ENCODE data around the gene PAX2. TPM values are rescaled to one million over a fixed set of nuclear protein-coding genes. Genes with fewer than 3 reads are reported as not detected.

Gene PAX2
- total RNA-seq, 1 donor from 2014 or later, result not detected

- no peak overlapping the region for H3K27ac ChIP-seq
- H3K4me1 ChIP-seq, result peaks cover 6 to 17% of the 10 kb centered on the region in 2 donors
- H3K9me3 ChIP-seq, result no peaks in the 10 kb centered on the region
- no peak overlapping the region for H3K4me3 ChIP-seq
- TF ChIP-seq CTCF (IDR thresholded peaks at IDR 0.05), result no peak
- peaks cover 11% of the 10 kb centered on the region for H3K27me3 ChIP-seq
- intact Hi-C loops (cut with DNase I), result no loop called here
- no peak for DNase-seq (ENCODE audit: low spot score in 2 of 2)
- no peaks in the 10 kb centered on the region for H3K36me3 ChIP-seq
Measured at GRCh38 chr10:100725869-100726426, 19.4 kb upstream of the PAX2 start.

- Histone ChIP-seq H3K27ac (no peak overlapping the region), H3K27me3 (peaks cover 16% of the 10 kb centered on the region), H3K4me3 (no peak overlapping the region), H3K36me3 (no peaks in the 10 kb centered on the region), H3K4me1 (peaks cover 6 to 19% of the 10 kb centered on the region in 2 donors), H3K9me3 (no peaks in the 10 kb centered on the region)
- intact Hi-C loops (cut with DNase I), result no loop called here
- no peak for DNase-seq (ENCODE audit: low spot score in 2 of 2)
- TF ChIP-seq CTCF (IDR thresholded peaks at IDR 0.05), result no peak
Measured at GRCh38 chr10:100727808-100728207, 17.6 kb upstream of the PAX2 start.

GRCh38 chr10:100728928-100729861, 16.2 kb upstream of the PAX2 start:
- peaks cover 16% of the 10 kb centered on the region for H3K27me3 ChIP-seq
- peak in 1 of 3 experiments; percentile 35 for TF ChIP-seq CTCF (IDR thresholded peaks at IDR 0.05)
- no peak overlapping the region for H3K27ac ChIP-seq
- intact Hi-C loops (cut with DNase I), result no loop called here
- peak overlapping the region; percentile 45 to 56 for H3K4me3 ChIP-seq
- DNase-seq (ENCODE audit: low spot score in 2 of 2), result no peak
- no peaks in the 10 kb centered on the region for H3K36me3 ChIP-seq
- H3K4me1 ChIP-seq, result peaks cover 6 to 19% of the 10 kb centered on the region in 2 donors
- H3K9me3 ChIP-seq, result no peaks in the 10 kb centered on the region

GRCh38 chr10:100729862-100730724, 15.3 kb upstream of the PAX2 start:
- H3K27me3 ChIP-seq, result peaks cover 16% of the 10 kb centered on the region
- no peak overlapping the region for H3K27ac ChIP-seq
- no peaks in the 10 kb centered on the region for H3K9me3 ChIP-seq
- H3K4me3 ChIP-seq, result peak overlapping the region; percentile 45 to 56
- intact Hi-C loops (cut with DNase I), result no loop called here
- peaks cover 6 to 19% of the 10 kb centered on the region in 2 donors for H3K4me1 ChIP-seq
- no peak for DNase-seq (ENCODE audit: low spot score in 2 of 2)
- no peak for TF ChIP-seq CTCF (IDR thresholded peaks at IDR 0.05)
- H3K36me3 ChIP-seq, result no peaks in the 10 kb centered on the region

- Histone ChIP-seq H3K27me3 (peaks cover 16% of the 10 kb centered on the region), H3K9me3 (no peaks in the 10 kb centered on the region), H3K4me1 (peaks cover 6 to 19% of the 10 kb centered on the region in 2 donors), H3K4me3 (peak overlapping the region; percentile 45 to 56), H3K36me3 (no peaks in the 10 kb centered on the region), H3K27ac (no peak overlapping the region)
- intact Hi-C loops (cut with DNase I), result no loop called here
- DNase-seq (ENCODE audit: low spot score in 2 of 2), result no peak
- TF ChIP-seq CTCF (IDR thresholded peaks at IDR 0.05), result no peak
Measured at GRCh38 chr10:100730725-100731406, 14.5 kb upstream of the PAX2 start.
